K562 (cell line): ENCODE results near the gene KIF5A. TPM values are rescaled to one million over a fixed set of nuclear protein-coding genes. Genes with fewer than 3 reads are reported as not detected.

Experiments
- BRD9 ChIP-seq: fragments of 450-650 bp; IDR thresholded peaks from 2 replicates; pipeline ENCODE4 v1.6.1; 2018; ENCODE audit warnings: low read depth; ENCODE audit not compliant: partially characterized antibody
- BRF2 ChIP-seq: IDR thresholded peaks from 3 replicates; pipeline ENCODE4 v1.6.1; 2011; ENCODE audit warnings: borderline replicate concordance, mild to moderate bottlenecking; ENCODE audit not compliant: insufficient read length, insufficient read depth
- DMBX1 ChIP-seq: fragments of 250-450 bp; sonication (Bioruptor Pico); IDR thresholded peaks from 2 replicates; pipeline ENCODE4 v1.8.0; 2022; ENCODE audit warnings: inconsistent platforms, mild to moderate bottlenecking, moderate library complexity, borderline replicate concordance
- FOXK1 ChIP-seq: sonication (generic); formaldehyde crosslinking; IDR thresholded peaks from 2 replicates; pipeline ENCODE4 v1.8.0; 2022; ENCODE audit warnings: missing genetic modification reagents, mild to moderate bottlenecking, borderline replicate concordance
- HES1 ChIP-seq: fragments of 450-650 bp; IDR thresholded peaks from 2 replicates; pipeline ENCODE4 v1.6.1; 2016; ENCODE audit warnings: low read depth, mild to moderate bottlenecking, moderate library complexity
- LARP7 ChIP-seq: fragments of 450-650 bp; IDR thresholded peaks from 2 replicates; pipeline ENCODE4 v1.6.1; 2016
- MTF1 ChIP-seq: fragments of 250-450 bp; sonication (Bioruptor Pico); IDR thresholded peaks from 2 replicates; pipeline ENCODE4 v1.9.0; 2021; ENCODE audit warnings: moderate library complexity, mild to moderate bottlenecking, inconsistent platforms, borderline replicate concordance
- PHF20 ChIP-seq: fragments of 450-650 bp; IDR thresholded peaks from 2 replicates; pipeline ENCODE4 v1.6.1; 2018; ENCODE audit not compliant: partially characterized antibody
- POLR2H ChIP-seq: IDR thresholded peaks from 2 replicates; pipeline ENCODE4 v1.6.1; 2016; ENCODE audit warnings: missing genetic modification characterization, low read depth, mild to moderate bottlenecking, control low read depth, missing compliant biosample characterization, moderate library complexity
- SMAD3 ChIP-seq: fragments of 450-650 bp; formaldehyde crosslinking; conservative IDR thresholded peaks from 2 replicates; pipeline ENCODE4 v1.4.0; 2020; ENCODE audit warnings: mild to moderate bottlenecking
- SMAD4 ChIP-seq: fragments of 250-450 bp; sonication (Bioruptor Pico); conservative IDR thresholded peaks from 2 replicates; pipeline ENCODE4 v1.8.0; 2021; ENCODE audit warnings: inconsistent platforms, mild to moderate bottlenecking, moderate library complexity
- SREBF1 ChIP-seq: fragments of 150-350 bp; IDR thresholded peaks from 2 replicates; pipeline ENCODE4 v1.6.1; 2014; ENCODE audit warnings: antibody characterized with exemption, low read depth, low read length, borderline replicate concordance
- U2AF1 ChIP-seq: fragments of 200-400 bp; formaldehyde crosslinking; optimal IDR thresholded peaks from 2 replicates; pipeline ENCODE3; 2017; ENCODE audit warnings: mild to moderate bottlenecking, low read depth, low read length, moderate library complexity
- YY1 ChIP-seq, 3 experiments: IDR thresholded peaks; 2 replicates each; pipeline ENCODE4 v1.6.1; 2011; ENCODE audit warnings: low read length in 2 of 3, mild to moderate bottlenecking in 2 of 3, moderate library complexity in 2 of 3, borderline replicate concordance in 1 of 3, control low read depth in 1 of 3, low read depth in 1 of 3; ENCODE audit not compliant: insufficient read depth in 3 of 3, insufficient replicate concordance in 2 of 3, control insufficient read depth in 1 of 3, insufficient read length in 1 of 3; ENCODE audit errors: extremely low read depth in 1 of 3
- ZBTB17 ChIP-seq: fragments of 450-650 bp; formaldehyde crosslinking; IDR thresholded peaks from 2 replicates; pipeline ENCODE4 v1.4.0; 2020; ENCODE audit warnings: mild to moderate bottlenecking
- ZNF197 ChIP-seq: fragments of 200-800 bp; sonication (Bioruptor generic); IDR thresholded peaks from 2 replicates; pipeline ENCODE4 v1.6.1; 2016; ENCODE audit warnings: low read depth, missing genetic modification characterization, missing compliant biosample characterization
- ZNF263 ChIP-seq: sonication (generic); formaldehyde crosslinking; IDR thresholded peaks from 2 replicates; pipeline ENCODE4 v1.8.0; 2022; ENCODE audit warnings: mild to moderate bottlenecking, missing genetic modification reagents, borderline replicate concordance
- ZNF398 ChIP-seq: fragments of 250-450 bp; sonication (Bioruptor Pico); IDR thresholded peaks from 2 replicates; pipeline ENCODE4 v1.8.0; 2021; ENCODE audit warnings: moderate library complexity, mild to moderate bottlenecking, inconsistent platforms
- polyA plus RNA-seq, 8 experiments: library from polyadenylated mRNA; depleted of rRNA in 4 of 8; stranded (reverse) in 5 of 8; unstranded in 3 of 8; fragments of >200 nt; fragmentation: Nextera tagmentation in 2 of 8; fragmentation: Illumina TruSeq in 1 of 8; extraction: Ambion mirVana in 2 of 8; extraction: Trizol in 1 of 8; gene quantifications; 2 replicates each; pipeline versions ENCODE4 v1.2.1 to v1.2.3, GENCODE V29; 2011 to 2014; ENCODE audit warnings: inconsistent platforms in 1 of 8, missing spikeins in 1 of 8
- total RNA-seq, 7 experiments: library from RNA; depleted of rRNA in 6 of 7; stranded (reverse); fragments of >200 nt in 6 of 7; fragmentation: Illumina TruSeq in 2 of 7; extraction: Trizol in 2 of 7; gene quantifications; 2 replicates each; pipeline versions ENCODE4 v1.2.1 to v1.2.3, GENCODE V29; 2011 to 2021; ENCODE audit warnings: low replicate concordance in 1 of 7

Gene KIF5A
- total and polyA plus RNA-seq, 9 of the 15 experiments (the other 6 are each of a cell fraction or from before 2014, with no cell fraction given): 3.4 to 17.7 (median 8.0) TPM

GRCh38 chr12:57548488-57548887 lies 1.4 kb upstream of the KIF5A start (continued):
- TF ChIP-seq ZNF398 (CRISPR knock-in tag): no peak
- no peak for TF ChIP-seq SREBF1
- peak; percentile 23; the same call in 1 of the 2 replicates for TF ChIP-seq DMBX1
- no peak for TF ChIP-seq LARP7
- peak; percentile 58; the same call in 1 of the 2 replicates for TF ChIP-seq SMAD4
- TF ChIP-seq U2AF1: no peak
- no peak for TF ChIP-seq ZNF263 (CRISPR knock-in tag)
- no peak for TF ChIP-seq MTF1 (CRISPR knock-in tag)
- no peak for TF ChIP-seq SMAD3 (CRISPR knock-in tag)
- no peak for TF ChIP-seq PHF20
- TF ChIP-seq YY1 (IDR thresholded peaks at IDR 0.05; ENCODE audit: borderline replicate concordance in 1 of 3, control insufficient read depth in 1 of 3, extremely low read depth in 1 of 3, insufficient read depth in 3 of 3, insufficient read length in 1 of 3, insufficient replicate concordance in 2 of 3, low read depth in 1 of 3, low read length in 2 of 3): no peak
- TF ChIP-seq BRF2: no peak
- peak; percentile 63; the same call in 1 of the 2 replicates for TF ChIP-seq ZBTB17 (CRISPR knock-in tag)
- TF ChIP-seq ZNF197 (CRISPR knock-in tag): peak; percentile 31; the same call in 1 of the 2 replicates
- no peak for TF ChIP-seq HES1
- TF ChIP-seq POLR2H: peak; percentile 41
- no peak for TF ChIP-seq BRD9
- no peak for TF ChIP-seq FOXK1
